Trophoblast cell (in vitro differentiated cells and primary cell): ENCODE data around the gene PBX3.

Experiments used
- DNase-seq, 2 donors: peaks; one replicate each; pipeline ENCODE4 v3.0.0-alpha.2; 2016
- H2AFZ ChIP-seq: 2 replicates; pipeline ENCODE4 v1.6.1; 2013; ENCODE audit warnings: low read length, moderate library complexity, mild to moderate bottlenecking; ENCODE audit not compliant: insufficient read depth, poor library complexity
- H2AK5ac ChIP-seq: 2 replicates; pipeline ENCODE4 v1.6.1; 2013; ENCODE audit warnings: mild to moderate bottlenecking, low read length
- H2BK120ac ChIP-seq: 2 replicates; pipeline ENCODE4 v1.6.1; 2013; ENCODE audit warnings: low read length, mild to moderate bottlenecking, moderate library complexity; ENCODE audit not compliant: insufficient read depth, poor library complexity
- H2BK12ac ChIP-seq: 2 replicates; pipeline ENCODE4 v1.6.1; 2013; ENCODE audit warnings: mild to moderate bottlenecking, low read length, moderate library complexity
- H2BK5ac ChIP-seq: 2 replicates; pipeline ENCODE4 v1.6.1; 2013; ENCODE audit warnings: low read length, low read depth, moderate library complexity, mild to moderate bottlenecking; ENCODE audit not compliant: poor library complexity
- H3K14ac ChIP-seq: 2 replicates; pipeline ENCODE4 v1.6.1; 2013; ENCODE audit warnings: mild to moderate bottlenecking, low read length
- H3K18ac ChIP-seq: 2 replicates; pipeline ENCODE4 v1.6.1; 2013; ENCODE audit warnings: mild to moderate bottlenecking, low read length
- H3K23ac ChIP-seq: 2 replicates; pipeline ENCODE4 v1.6.1; 2013; ENCODE audit warnings: low read length
- H3K27ac ChIP-seq: 2 replicates; pipeline ENCODE4 v1.5.1; 2013; ENCODE audit warnings: low read depth, mild to moderate bottlenecking, inconsistent platforms, low read length, moderate library complexity
- H3K27me3 ChIP-seq: 2 replicates; pipeline ENCODE4 v1.6.1; 2013; ENCODE audit warnings: inconsistent platforms, mild to moderate bottlenecking, low read length, moderate library complexity; ENCODE audit not compliant: insufficient read depth
- H3K36me3 ChIP-seq, 2 experiments: 1 replicate in 1 of 2; 2 replicates in 1 of 2; pipeline ENCODE4 v1.6.1; 2013; ENCODE audit warnings: low read length in 2 of 2, mild to moderate bottlenecking in 2 of 2, moderate library complexity in 1 of 2; ENCODE audit not compliant: insufficient read depth in 2 of 2, control insufficient read depth in 1 of 2
- H3K4ac ChIP-seq: 2 replicates; pipeline ENCODE4 v1.6.1; 2013; ENCODE audit warnings: low read depth, mild to moderate bottlenecking, low read length, moderate library complexity
- H3K4me1 ChIP-seq, 2 experiments: 1 replicate in 1 of 2; 2 replicates in 1 of 2; pipeline ENCODE4 v1.6.1; 2013; ENCODE audit warnings: low read length in 2 of 2, mild to moderate bottlenecking in 2 of 2, moderate library complexity in 1 of 2; ENCODE audit not compliant: insufficient read depth in 2 of 2, control insufficient read depth in 1 of 2
- H3K4me2 ChIP-seq: 2 replicates; pipeline ENCODE4 v1.6.1; 2013; ENCODE audit warnings: inconsistent platforms, mild to moderate bottlenecking, low read length, moderate library complexity
- H3K4me3 ChIP-seq: 2 replicates; pipeline ENCODE4 v1.5.1; 2013; ENCODE audit warnings: mild to moderate bottlenecking, low read depth, low read length, inconsistent platforms
- H3K79me1 ChIP-seq: one replicate; pipeline ENCODE4 v1.6.1; 2013; ENCODE audit warnings: low read length
- H3K79me2 ChIP-seq: 2 replicates; pipeline ENCODE4 v1.6.1; 2013; ENCODE audit warnings: low read length, mild to moderate bottlenecking; ENCODE audit not compliant: control insufficient read depth, insufficient read depth, poor library complexity
- H3K9ac ChIP-seq: 2 replicates; pipeline ENCODE4 v1.6.1; 2013; ENCODE audit warnings: mild to moderate bottlenecking, low read length
- H3K9me3 ChIP-seq: 2 replicates; pipeline ENCODE4 v1.6.1; 2013; ENCODE audit warnings: low read depth, mild to moderate bottlenecking, control low read depth, inconsistent platforms, low read length; ENCODE audit not compliant: insufficient read depth
- H4K12ac ChIP-seq: 2 replicates; pipeline ENCODE4 v1.6.1; 2013; ENCODE audit warnings: low read depth, mild to moderate bottlenecking, low read length, moderate library complexity
- H4K8ac ChIP-seq: 2 replicates; pipeline ENCODE4 v1.6.1; 2013; ENCODE audit warnings: low read depth, mild to moderate bottlenecking, low read length, moderate library complexity
- H4K91ac ChIP-seq: one replicate; pipeline ENCODE4 v1.6.1; 2013; ENCODE audit warnings: low read depth, mild to moderate bottlenecking, low read length, moderate library complexity
- WGBS: extraction: QIAGEN DNeasy Blood & Tissue Kit; methylation state at CpG from one replicate; pipeline ENCODE4 v1.1.7; 2013; ENCODE audit warnings: missing lambda C conversion rate; ENCODE audit not compliant: insufficient read length, insufficient coverage; ENCODE audit errors: extremely low coverage; 5-methylcytosine and 5-hydroxymethylcytosine counted together

Gene PBX3

GRCh38 chr9:125748446-125749099 is 1.4 kb downstream of the PBX3 start:
- Histone ChIP-seq H2BK5ac (no peak overlapping the region), H3K18ac (peak overlapping the region; percentile 92), H3K4me2 (peak overlapping the region; percentile 88), H3K27me3 (no peaks in the 10 kb centered on the region), H4K8ac (peak overlapping the region; percentile 54), H3K23ac (no peak overlapping the region), H4K91ac (peak overlapping the region; percentile 57), H3K4me1 (peaks cover 3 to 4% of the 10 kb centered on the region in 2 experiments), H3K79me2 (peaks cover 8% of the 10 kb centered on the region), H3K4me3 (peak overlapping the region; percentile 90), H3K4ac (peak overlapping the region; percentile 81), H2AK5ac (no peak overlapping the region), H2AFZ (peak overlapping the region; percentile 71), H3K79me1 (peaks cover 15% of the 10 kb centered on the region), H2BK120ac (no peak overlapping the region), H3K27ac (no peak overlapping the region), H3K14ac (peak overlapping the region; percentile 73), H3K36me3 (no peaks in the 10 kb centered on the region), H3K9ac (peak overlapping the region; percentile 96), H4K12ac (peak overlapping the region; percentile 40), H3K9me3 (no peaks in the 10 kb centered on the region), H2BK12ac (no peak overlapping the region)
- DNase-seq = no peak
- no CpG with 5 or more reads among the region's 30 CpGs for WGBS

- Histone ChIP-seq H3K79me1 (peaks cover 15% of the 10 kb centered on the region), H3K23ac (no peak overlapping the region), H3K4me1 (peaks cover 3 to 4% of the 10 kb centered on the region in 2 experiments), H3K36me3 (no peaks in the 10 kb centered on the region), H3K27me3 (no peaks in the 10 kb centered on the region), H3K4me3 (no peak overlapping the region), H2AFZ (no peak overlapping the region), H2BK12ac (no peak overlapping the region), H4K8ac (no peak overlapping the region), H3K27ac (no peak overlapping the region), H3K14ac (no peak overlapping the region), H2BK120ac (no peak overlapping the region), H3K79me2 (peaks cover 8% of the 10 kb centered on the region), H3K4me2 (no peak overlapping the region), H2BK5ac (no peak overlapping the region), H4K12ac (no peak overlapping the region), H3K9me3 (no peaks in the 10 kb centered on the region), H2AK5ac (no peak overlapping the region), H3K18ac (no peak overlapping the region), H3K9ac (no peak overlapping the region), H4K91ac (no peak overlapping the region), H3K4ac (no peak overlapping the region)
- DNase-seq = no peak
- no CpG with 5 or more reads among the region's 4 CpGs for WGBS
Observed at GRCh38 chr9:125749287-125749935, 2.2 kb downstream of the PBX3 start.

GRCh38 chr9:125749951-125750626 is 2.9 kb downstream of the PBX3 start:
- Histone ChIP-seq H3K79me2 (peaks cover 8% of the 10 kb centered on the region), H3K18ac (no peak overlapping the region), H3K27me3 (no peaks in the 10 kb centered on the region), H3K9ac (no peak overlapping the region), H4K12ac (no peak overlapping the region), H3K14ac (no peak overlapping the region), H2BK12ac (no peak overlapping the region), H2BK120ac (no peak overlapping the region), H3K4me3 (no peak overlapping the region), H2BK5ac (no peak overlapping the region), H3K23ac (no peak overlapping the region), H3K9me3 (no peaks in the 10 kb centered on the region), H4K91ac (no peak overlapping the region), H3K4me2 (no peak overlapping the region), H3K27ac (no peak overlapping the region), H3K4me1 (peaks cover 3 to 4% of the 10 kb centered on the region in 2 experiments), H2AK5ac (no peak overlapping the region), H3K79me1 (peaks cover 15% of the 10 kb centered on the region), H3K36me3 (no peaks in the 10 kb centered on the region), H2AFZ (no peak overlapping the region), H4K8ac (no peak overlapping the region), H3K4ac (no peak overlapping the region)
- DNase-seq = no peak
- no CpG with 5 or more reads among the region's 4 CpGs for WGBS

- no peak overlapping the region for H3K14ac ChIP-seq
- H3K4me1 ChIP-seq = peaks cover 3% of the 10 kb centered on the region in 2 experiments
- H4K91ac ChIP-seq = no peak overlapping the region
- no peaks in the 10 kb centered on the region for H3K27me3 ChIP-seq
- H3K9ac ChIP-seq = no peak overlapping the region
- no peak overlapping the region for H2AK5ac ChIP-seq
- WGBS = no CpG with 5 or more reads among the region's 6 CpGs
- no peak overlapping the region for H3K27ac ChIP-seq
- no peak overlapping the region for H3K4me2 ChIP-seq
- H3K18ac ChIP-seq = no peak overlapping the region
- DNase-seq = no peak
- no peak overlapping the region for H2AFZ ChIP-seq
- no peak overlapping the region for H3K23ac ChIP-seq
- no peaks in the 10 kb centered on the region for H3K36me3 ChIP-seq
- H4K8ac ChIP-seq = no peak overlapping the region
- peaks cover 15% of the 10 kb centered on the region for H3K79me1 ChIP-seq
- H3K79me2 ChIP-seq = peaks cover 8% of the 10 kb centered on the region
- H3K4me3 ChIP-seq = no peak overlapping the region
- no peaks in the 10 kb centered on the region for H3K9me3 ChIP-seq
- no peak overlapping the region for H2BK5ac ChIP-seq
- H4K12ac ChIP-seq = no peak overlapping the region
- H2BK120ac ChIP-seq = no peak overlapping the region
- H2BK12ac ChIP-seq = no peak overlapping the region
- H3K4ac ChIP-seq = no peak overlapping the region
Observed at GRCh38 chr9:125750627-125751011, 3.4 kb downstream of the PBX3 start.
